Mucosa of descending colon (tissue), 3 donors: Measurements from ENCODE around the gene TCEANC. TPM values are rescaled to one million over a fixed set of nuclear protein-coding genes. Genes with fewer than 3 reads are reported as not detected.

Source experiments
- ATAC-seq: fragments of 200-7000 bp; cut with Tn5 transposase; one replicate; pipeline ENCODE4 v1.9.1; 2020; ENCODE audit warnings: mild to moderate bottlenecking, moderate library complexity
- DNase-seq, 3 donors: peaks; one replicate each; pipeline ENCODE4 v3.0.0-alpha.2; 2020
- H3K36me3 ChIP-seq: fragments of 200-600 bp; one replicate; pipeline ENCODE4 v1.8.0; 2021; ENCODE audit warnings: low read depth, mild to moderate bottlenecking
- H3K4me1 ChIP-seq: fragments of 200-600 bp; one replicate; pipeline ENCODE4 v1.8.0; 2021; ENCODE audit warnings: low read depth, mild to moderate bottlenecking
- H3K4me3 ChIP-seq: fragments of 200-600 bp; one replicate; pipeline ENCODE4 v1.8.0; 2021; ENCODE audit warnings: mild to moderate bottlenecking
- H3K9me3 ChIP-seq: fragments of 200-600 bp; one replicate; pipeline ENCODE4 v1.8.0; 2021; ENCODE audit warnings: mild to moderate bottlenecking
- intact Hi-C, 2 donors: fragments of 100-400 bp; cut with DNase I in 1 of 2; cut with micrococcal nuclease in 1 of 2; formaldehyde crosslinking; loops; one replicate each; pipeline versions ENCODE4 v1.11.0 to v1.11.1; 2022; cut with DNase I, micrococcal nuclease
- total RNA-seq, 3 donors: library from RNA; stranded (reverse); fragmentation: NEBNext Ultra II Directional in 2 of 3; extraction: Animal tissue kit (Norgen Biotek cat#: 25700) in 2 of 3; gene quantifications; one replicate each; pipeline versions ENCODE4 v1.2.1 to v1.2.4, GENCODE V29; 2021 to 2023
- TF ChIP-seq, protein P1 (sequence below): fragments of 200-600 bp; IDR thresholded peaks from one replicate; pipeline ENCODE4 v1.8.0; 2022; ENCODE audit warnings: antibody characterized with exemption, mild to moderate bottlenecking
- donor health status: DM: no; HTN: no; CAD: no; lungs with moderate emphysema.
- donor health status: DM: no; HTN: no; CAD: no.
- donor health status: DM: no; HTN: yes; CAD: no.

Gene TCEANC
- total RNA-seq, 3 donors from 2014 or later: 4.0 to 5.3 (median 4.8) TPM

DNA sequence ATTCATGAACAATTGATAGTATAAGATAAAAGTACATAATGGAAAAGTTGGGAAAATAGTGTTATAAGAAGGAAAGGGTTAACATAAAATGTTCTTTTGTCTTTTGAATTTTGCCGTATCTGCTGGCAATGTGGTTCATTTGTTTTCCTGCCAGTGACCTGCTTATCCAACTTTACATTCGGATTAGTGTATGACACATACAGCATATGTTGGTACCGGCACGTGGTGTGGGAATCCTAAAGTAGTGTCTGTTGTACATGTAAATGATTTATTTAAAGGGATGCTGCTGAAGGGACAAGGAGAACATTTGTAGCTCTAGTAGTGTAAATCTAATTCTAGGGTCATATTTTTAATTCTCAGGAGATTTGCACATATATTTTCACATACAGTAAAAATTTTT lies 47.4 kb downstream of the TCEANC start:
- no peak for DNase-seq
- no peak overlapping the region for H3K4me3 ChIP-seq
- TF ChIP-seq, protein P1, sequence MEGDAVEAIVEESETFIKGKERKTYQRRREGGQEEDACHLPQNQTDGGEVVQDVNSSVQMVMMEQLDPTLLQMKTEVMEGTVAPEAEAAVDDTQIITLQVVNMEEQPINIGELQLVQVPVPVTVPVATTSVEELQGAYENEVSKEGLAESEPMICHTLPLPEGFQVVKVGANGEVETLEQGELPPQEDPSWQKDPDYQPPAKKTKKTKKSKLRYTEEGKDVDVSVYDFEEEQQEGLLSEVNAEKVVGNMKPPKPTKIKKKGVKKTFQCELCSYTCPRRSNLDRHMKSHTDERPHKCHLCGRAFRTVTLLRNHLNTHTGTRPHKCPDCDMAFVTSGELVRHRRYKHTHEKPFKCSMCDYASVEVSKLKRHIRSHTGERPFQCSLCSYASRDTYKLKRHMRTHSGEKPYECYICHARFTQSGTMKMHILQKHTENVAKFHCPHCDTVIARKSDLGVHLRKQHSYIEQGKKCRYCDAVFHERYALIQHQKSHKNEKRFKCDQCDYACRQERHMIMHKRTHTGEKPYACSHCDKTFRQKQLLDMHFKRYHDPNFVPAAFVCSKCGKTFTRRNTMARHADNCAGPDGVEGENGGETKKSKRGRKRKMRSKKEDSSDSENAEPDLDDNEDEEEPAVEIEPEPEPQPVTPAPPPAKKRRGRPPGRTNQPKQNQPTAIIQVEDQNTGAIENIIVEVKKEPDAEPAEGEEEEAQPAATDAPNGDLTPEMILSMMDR: no peak
- no peaks in the 10 kb centered on the region for H3K36me3 ChIP-seq
- H3K9me3 ChIP-seq: no peaks in the 10 kb centered on the region
- intact Hi-C loops: no loop called here
- H3K4me1 ChIP-seq: peaks cover 4% of the 10 kb centered on the region
- ATAC-seq: no peak

DNA sequence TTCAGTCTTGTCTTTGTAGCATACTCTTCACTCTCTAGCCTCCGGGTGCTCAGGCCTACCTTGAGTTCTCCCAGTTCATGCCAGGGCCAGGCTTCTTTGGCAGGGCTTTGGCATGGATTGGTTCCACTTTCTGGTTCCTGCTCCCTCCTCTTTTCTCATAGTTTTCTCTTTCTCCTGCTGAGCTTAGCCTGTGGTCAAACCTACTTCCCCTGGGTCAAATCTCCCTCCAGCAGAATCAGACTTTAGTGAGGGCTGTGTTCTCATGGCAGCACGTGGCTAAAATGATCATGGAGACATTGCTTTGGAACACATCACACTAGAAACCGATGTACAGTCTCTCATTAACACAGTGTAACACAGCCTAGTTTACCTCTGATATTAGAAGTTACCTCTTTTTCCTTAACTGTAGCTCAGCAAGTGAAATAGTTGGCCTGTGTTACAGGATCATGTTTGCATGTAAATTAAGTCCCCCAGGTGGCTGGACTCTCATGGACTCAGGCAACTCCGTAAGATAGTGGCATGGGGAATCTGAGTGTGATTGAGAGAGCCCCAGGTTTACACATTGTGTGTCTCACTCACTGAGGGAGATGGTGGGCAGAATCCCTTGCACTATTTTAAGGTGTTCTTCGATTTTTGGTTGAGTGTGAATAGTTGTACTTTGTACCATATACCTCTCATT lies 49.3 kb downstream of the TCEANC start:
- intact Hi-C loops: no loop called here
- Histone ChIP-seq H3K9me3 (no peaks in the 10 kb centered on the region), H3K4me1 (peaks cover 4% of the 10 kb centered on the region), H3K36me3 (no peaks in the 10 kb centered on the region), H3K4me3 (no peak overlapping the region)
- DNase-seq (no peak), ATAC-seq (no peak)
- TF ChIP-seq, protein P1: no peak

- Histone ChIP-seq H3K9me3 (no peaks in the 10 kb centered on the region), H3K4me1 (peaks cover 4% of the 10 kb centered on the region), H3K36me3 (no peaks in the 10 kb centered on the region), H3K4me3 (no peak overlapping the region)
- ATAC-seq (no peak), DNase-seq (no peak)
- TF ChIP-seq, protein P1: no peak
- intact Hi-C loops: no loop called here
Measured at GRCh38 chrX:13703135-13703534, 50.2 kb downstream of the TCEANC start.

DNA sequence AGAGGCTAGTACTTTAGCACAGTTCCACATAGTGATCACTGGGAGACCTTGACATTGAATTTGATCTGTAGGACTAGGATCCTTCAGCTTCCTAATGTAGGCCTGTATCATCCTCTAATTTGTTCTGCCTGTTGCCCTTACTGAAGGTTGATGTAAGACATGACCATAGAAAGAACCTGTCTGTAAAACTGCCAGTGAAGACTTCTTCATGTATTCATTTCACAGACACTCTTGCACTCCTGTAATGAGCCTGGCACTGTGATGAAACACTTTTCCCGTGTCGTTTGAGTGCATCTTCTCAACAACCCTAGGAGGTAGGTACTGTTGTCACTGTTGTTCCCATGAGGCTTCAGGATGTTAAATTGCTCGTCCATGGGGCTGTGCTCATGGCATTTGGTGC lies 50.6 kb downstream of the TCEANC start:
- ATAC-seq (no peak), DNase-seq (no peak)
- no peaks in the 10 kb centered on the region for H3K36me3 ChIP-seq
- intact Hi-C loops: no loop called here
- TF ChIP-seq, protein P1: no peak
- H3K9me3 ChIP-seq: no peaks in the 10 kb centered on the region
- no peak overlapping the region for H3K4me3 ChIP-seq
- peaks cover 4% of the 10 kb centered on the region for H3K4me1 ChIP-seq

DNA sequence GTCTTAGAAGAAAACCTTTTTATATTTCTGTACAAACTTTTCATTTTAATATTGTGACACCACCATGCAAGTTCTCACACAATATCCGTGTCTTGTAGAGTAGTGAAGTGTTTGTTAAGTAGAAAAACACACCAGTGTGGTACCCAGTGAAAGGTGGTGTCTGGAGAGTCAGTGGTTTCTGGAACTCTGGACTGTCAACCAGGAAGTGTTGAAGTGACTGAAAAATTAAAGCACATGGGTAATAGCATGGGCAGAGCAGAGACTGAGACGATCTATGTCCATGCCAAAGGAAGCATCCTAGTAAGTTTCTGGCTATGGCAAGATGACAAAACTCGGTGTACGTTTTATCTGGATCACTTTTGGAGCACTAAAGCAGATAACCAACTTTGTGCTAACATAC lies 58.2 kb downstream of the TCEANC start:
- Histone ChIP-seq H3K4me3 (no peak overlapping the region), H3K36me3 (no peaks in the 10 kb centered on the region), H3K4me1 (no peaks in the 10 kb centered on the region), H3K9me3 (no peaks in the 10 kb centered on the region)
- TF ChIP-seq, protein P1: no peak
- intact Hi-C loops: no loop called here
- ATAC-seq (peak; percentile 26), DNase-seq (no peak)

Other genes starting within 250 kb of the TCEANC start
- under 1 TPM in 1 of 3 donors, not detected in 2; 0.29 TPM for gene EGFL6, start 83.5 kb upstream of the TCEANC start, total RNA-seq
- 10 to 100 TPM; 38.1 to 49.5 (median 40.8) TPM for gene RAB9A, start 36.0 kb downstream of the TCEANC start, total RNA-seq
- 10 to 100 TPM; 13.1 to 20.4 (median 18.5) TPM for gene TRAPPC2, start 81.5 kb downstream of the TCEANC start, total RNA-seq
- gene OFD1, start 81.6 kb downstream of the TCEANC start, total RNA-seq: 10 to 100 TPM; 26.0 to 49.4 (median 32.6) TPM
- 10 to 100 TPM in 1 of 3 donors, 1 to 10 TPM in 2; 1.3 to 34.1 (median 4.4) TPM for gene GPM6B, start 164.0 kb downstream of the TCEANC start, total RNA-seq